C4-2B (cell line): Measurements from ENCODE around the gene PYDC1.

Experiments used
- CTCF ChIP-seq: fragments of 450-650 bp; conservative IDR thresholded peaks from 2 replicates; pipeline ENCODE4 v1.5.1; 2017; ENCODE audit warnings: mild to moderate bottlenecking
- ZFX ChIP-seq: fragments of 450-650 bp; IDR thresholded peaks from 2 replicates; pipeline ENCODE4 v1.6.1; 2017

GRCh38 chr16:31182391-31182790 lies 34.5 kb downstream of the PYDC1 start:
- TF ChIP-seq CTCF (no peak), ZFX (no peak)
